K562 (cell line): ENCODE measurements around the gene DTX3. TPM values are rescaled to one million over a fixed set of nuclear protein-coding genes. Genes with fewer than 3 reads are reported as not detected.

Source experiments
- FOXJ2 ChIP-seq: fragments of 200-800 bp; sonication (Bioruptor generic); IDR thresholded peaks from 2 replicates; pipeline ENCODE4 v1.6.1; 2016; ENCODE audit warnings: missing genetic modification characterization, missing compliant biosample characterization
- HNRNPK ChIP-seq: fragments of 200-400 bp; formaldehyde crosslinking; IDR thresholded peaks from one replicate; pipeline ENCODE4 v1.6.1; 2018; ENCODE audit warnings: mild to moderate bottlenecking, low read depth, low read length; ENCODE audit not compliant: poor library complexity, severe bottlenecking
- JUND ChIP-seq, 2 experiments: IDR thresholded peaks; 2 replicates in 1 of 2; 3 replicates in 1 of 2; pipeline ENCODE4 v1.6.1; 2011; ENCODE audit warnings: borderline replicate concordance in 2 of 2, low read depth in 2 of 2, low read length in 2 of 2, improper control_type of control experiment in 1 of 2, missing biosample characterization in 1 of 2, missing genetic modification characterization in 1 of 2, missing genetic modification reagents in 1 of 2
- KLF6 ChIP-seq: fragments of 250-450 bp; sonication (Bioruptor Pico); IDR thresholded peaks from 2 replicates; pipeline ENCODE4 v1.4.0; 2020; ENCODE audit warnings: mild to moderate bottlenecking, moderate library complexity, borderline replicate concordance
- PCBP1 ChIP-seq: fragments of 200-400 bp; formaldehyde crosslinking; IDR thresholded peaks from 2 replicates; pipeline ENCODE4 v1.6.1; 2018; ENCODE audit warnings: mild to moderate bottlenecking, low read depth, low read length; ENCODE audit not compliant: poor library complexity, severe bottlenecking
- PHB ChIP-seq: fragments of 250-450 bp; sonication (Bioruptor Pico); IDR thresholded peaks from 2 replicates; pipeline ENCODE4 v1.5.0; 2021
- PRPF4 ChIP-seq: fragments of 200-400 bp; formaldehyde crosslinking; IDR thresholded peaks from one replicate; pipeline ENCODE4 v1.6.1; 2017; ENCODE audit warnings: low read length, low read depth, mild to moderate bottlenecking; ENCODE audit not compliant: insufficient read depth, poor library complexity, severe bottlenecking
- RB1 ChIP-seq: fragments of 450-650 bp; IDR thresholded peaks from 2 replicates; pipeline ENCODE4 v1.6.1; 2017; ENCODE audit warnings: low read depth, mild to moderate bottlenecking
- RFX1 ChIP-seq: fragments of 450-650 bp; IDR thresholded peaks from 2 replicates; pipeline ENCODE4 v1.6.1; 2016; ENCODE audit warnings: mild to moderate bottlenecking, moderate library complexity
- SETDB1 ChIP-seq: IDR thresholded peaks from one replicate; pipeline ENCODE4 v1.6.1; 2012; ENCODE audit warnings: low read length, control low read depth, inconsistent platforms
- TBL1XR1 ChIP-seq, 2 experiments: IDR thresholded peaks; 2 replicates each; pipeline ENCODE4 v1.6.1; 2012; ENCODE audit warnings: improper control_type of control experiment in 2 of 2, low read length in 2 of 2, mild to moderate bottlenecking in 1 of 2
- TGIF2 ChIP-seq: sonication (generic); formaldehyde crosslinking; IDR thresholded peaks from 2 replicates; pipeline ENCODE4 v1.8.1; 2022; ENCODE audit warnings: mild to moderate bottlenecking, missing genetic modification reagents, moderate library complexity
- ZNF140 ChIP-seq: fragments of 250-450 bp; sonication (Bioruptor Pico); IDR thresholded peaks from 2 replicates; pipeline ENCODE4 v1.8.0; 2021; ENCODE audit warnings: moderate library complexity, mild to moderate bottlenecking, inconsistent platforms
- ZNF263 ChIP-seq: sonication (generic); formaldehyde crosslinking; IDR thresholded peaks from 2 replicates; pipeline ENCODE4 v1.8.0; 2022; ENCODE audit warnings: mild to moderate bottlenecking, missing genetic modification reagents, borderline replicate concordance
- polyA plus RNA-seq, 8 experiments: library from polyadenylated mRNA; depleted of rRNA in 4 of 8; stranded (reverse) in 5 of 8; unstranded in 3 of 8; fragments of >200 nt; fragmentation: Nextera tagmentation in 2 of 8; fragmentation: Illumina TruSeq in 1 of 8; extraction: Ambion mirVana in 2 of 8; extraction: Trizol in 1 of 8; gene quantifications; 2 replicates each; pipeline versions ENCODE4 v1.2.1 to v1.2.3, GENCODE V29; 2011 to 2014; ENCODE audit warnings: inconsistent platforms in 1 of 8, missing spikeins in 1 of 8
- total RNA-seq, 7 experiments: library from RNA; depleted of rRNA in 6 of 7; stranded (reverse); fragments of >200 nt in 6 of 7; fragmentation: Illumina TruSeq in 2 of 7; extraction: Trizol in 2 of 7; gene quantifications; 2 replicates each; pipeline versions ENCODE4 v1.2.1 to v1.2.3, GENCODE V29; 2011 to 2021; ENCODE audit warnings: low replicate concordance in 1 of 7
- TF ChIP-seq, protein P1 (sequence below): fragments of 250-450 bp; sonication (Bioruptor Pico); IDR thresholded peaks from 2 replicates; pipeline ENCODE4 v1.4.0; 2020; ENCODE audit warnings: mild to moderate bottlenecking, moderate library complexity
- TF ChIP-seq, protein P2 (sequence below): sonication (generic); formaldehyde crosslinking; IDR thresholded peaks from 2 replicates; pipeline ENCODE4 v1.8.1; 2023; ENCODE audit warnings: mild to moderate bottlenecking, missing genetic modification reagents
- TF ChIP-seq, protein P3 (sequence below): fragments of 250-450 bp; sonication (Bioruptor Pico); IDR thresholded peaks from 2 replicates; pipeline ENCODE4 v1.5.0; 2022; ENCODE audit warnings: mild to moderate bottlenecking
- TF ChIP-seq, protein P4 (sequence below): fragments of 250-450 bp; sonication (Bioruptor Pico); IDR thresholded peaks from 2 replicates; pipeline ENCODE4 v1.5.0; 2021

The DTX3 gene
- total and polyA plus RNA-seq, 9 of the 15 experiments (the other 6 are each of a cell fraction or from before 2014, with no cell fraction given), result 0.03 to 0.09 (median 0.06) TPM; not detected in 6

DNA sequence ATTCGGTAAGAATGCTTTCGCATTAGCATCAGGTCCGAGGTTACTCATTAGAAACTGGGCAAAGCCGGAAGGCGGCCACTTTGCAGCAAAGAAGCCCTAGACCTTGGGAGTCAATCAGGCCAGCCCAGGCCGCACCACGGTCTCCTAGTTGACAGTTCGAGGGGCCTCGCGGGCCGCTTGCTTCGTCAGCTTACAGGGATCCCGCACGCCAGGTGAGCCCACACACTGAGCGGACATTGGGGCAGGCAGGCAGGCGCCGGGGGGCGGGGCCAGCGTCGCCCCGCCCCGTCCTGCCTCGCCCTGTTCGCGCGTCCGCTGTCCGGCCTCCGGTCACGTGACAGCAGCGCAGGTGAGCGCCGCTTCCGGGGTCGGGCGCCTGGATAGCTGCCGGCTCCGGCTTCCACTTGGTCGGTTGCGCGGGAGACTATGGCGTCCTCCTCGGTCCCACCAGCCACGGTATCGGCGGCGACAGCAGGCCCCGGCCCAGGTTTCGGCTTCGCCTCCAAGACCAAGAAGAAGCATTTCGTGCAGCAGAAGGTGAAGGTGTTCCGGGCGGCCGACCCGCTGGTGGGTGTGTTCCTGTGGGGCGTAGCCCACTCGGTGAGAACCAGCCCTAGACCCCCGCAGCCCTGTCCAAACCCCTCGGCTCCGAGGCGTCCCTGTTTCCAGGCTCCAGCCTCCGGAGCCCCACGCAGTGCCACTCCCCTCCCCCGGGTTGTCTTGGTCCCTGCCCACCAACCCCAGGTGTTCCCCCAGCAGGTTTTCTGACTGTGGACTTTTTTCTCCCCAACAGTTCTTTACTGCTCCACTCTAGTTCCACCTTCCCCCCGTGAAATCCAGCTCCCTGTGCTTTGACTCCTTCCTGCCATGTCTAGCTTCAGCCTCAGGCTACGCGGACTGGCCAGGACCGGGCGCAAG, 13.5 kb upstream of the DTX3 start, which contains the start of gene PIP4K2C (continued):
- TF ChIP-seq, protein P1, sequence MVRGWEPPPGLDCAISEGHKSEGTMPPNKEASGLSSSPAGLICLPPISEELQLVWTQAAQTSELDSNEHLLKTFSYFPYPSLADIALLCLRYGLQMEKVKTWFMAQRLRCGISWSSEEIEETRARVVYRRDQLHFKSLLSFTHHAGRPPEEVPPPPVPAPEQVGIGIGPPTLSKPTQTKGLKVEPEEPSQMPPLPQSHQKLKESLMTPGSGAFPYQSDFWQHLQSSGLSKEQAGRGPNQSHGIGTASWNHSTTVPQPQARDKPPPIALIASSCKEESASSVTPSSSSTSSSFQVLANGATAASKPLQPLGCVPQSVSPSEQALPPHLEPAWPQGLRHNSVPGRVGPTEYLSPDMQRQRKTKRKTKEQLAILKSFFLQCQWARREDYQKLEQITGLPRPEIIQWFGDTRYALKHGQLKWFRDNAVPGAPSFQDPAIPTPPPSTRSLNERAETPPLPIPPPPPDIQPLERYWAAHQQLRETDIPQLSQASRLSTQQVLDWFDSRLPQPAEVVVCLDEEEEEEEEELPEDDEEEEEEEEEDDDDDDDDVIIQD (CRISPR knock-in tag), result no peak
- no peak for TF ChIP-seq FOXJ2 (tag)
- TF ChIP-seq PHB, result no peak
- no peak for TF ChIP-seq HNRNPK
- TF ChIP-seq TGIF2 (CRISPR knock-in tag), result no peak
- TF ChIP-seq, protein P2, sequence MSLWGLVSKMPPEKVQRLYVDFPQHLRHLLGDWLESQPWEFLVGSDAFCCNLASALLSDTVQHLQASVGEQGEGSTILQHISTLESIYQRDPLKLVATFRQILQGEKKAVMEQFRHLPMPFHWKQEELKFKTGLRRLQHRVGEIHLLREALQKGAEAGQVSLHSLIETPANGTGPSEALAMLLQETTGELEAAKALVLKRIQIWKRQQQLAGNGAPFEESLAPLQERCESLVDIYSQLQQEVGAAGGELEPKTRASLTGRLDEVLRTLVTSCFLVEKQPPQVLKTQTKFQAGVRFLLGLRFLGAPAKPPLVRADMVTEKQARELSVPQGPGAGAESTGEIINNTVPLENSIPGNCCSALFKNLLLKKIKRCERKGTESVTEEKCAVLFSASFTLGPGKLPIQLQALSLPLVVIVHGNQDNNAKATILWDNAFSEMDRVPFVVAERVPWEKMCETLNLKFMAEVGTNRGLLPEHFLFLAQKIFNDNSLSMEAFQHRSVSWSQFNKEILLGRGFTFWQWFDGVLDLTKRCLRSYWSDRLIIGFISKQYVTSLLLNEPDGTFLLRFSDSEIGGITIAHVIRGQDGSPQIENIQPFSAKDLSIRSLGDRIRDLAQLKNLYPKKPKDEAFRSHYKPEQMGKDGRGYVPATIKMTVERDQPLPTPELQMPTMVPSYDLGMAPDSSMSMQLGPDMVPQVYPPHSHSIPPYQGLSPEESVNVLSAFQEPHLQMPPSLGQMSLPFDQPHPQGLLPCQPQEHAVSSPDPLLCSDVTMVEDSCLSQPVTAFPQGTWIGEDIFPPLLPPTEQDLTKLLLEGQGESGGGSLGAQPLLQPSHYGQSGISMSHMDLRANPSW (CRISPR knock-in tag), result no peak
- TF ChIP-seq ZNF263 (CRISPR knock-in tag), result no peak
- TF ChIP-seq RB1, result peak; percentile 84; the same call in 1 of the 2 replicates
- TF ChIP-seq SETDB1, result no peak
- no peak for TF ChIP-seq RFX1
- TF ChIP-seq PCBP1, result no peak
- TF ChIP-seq, protein P3, sequence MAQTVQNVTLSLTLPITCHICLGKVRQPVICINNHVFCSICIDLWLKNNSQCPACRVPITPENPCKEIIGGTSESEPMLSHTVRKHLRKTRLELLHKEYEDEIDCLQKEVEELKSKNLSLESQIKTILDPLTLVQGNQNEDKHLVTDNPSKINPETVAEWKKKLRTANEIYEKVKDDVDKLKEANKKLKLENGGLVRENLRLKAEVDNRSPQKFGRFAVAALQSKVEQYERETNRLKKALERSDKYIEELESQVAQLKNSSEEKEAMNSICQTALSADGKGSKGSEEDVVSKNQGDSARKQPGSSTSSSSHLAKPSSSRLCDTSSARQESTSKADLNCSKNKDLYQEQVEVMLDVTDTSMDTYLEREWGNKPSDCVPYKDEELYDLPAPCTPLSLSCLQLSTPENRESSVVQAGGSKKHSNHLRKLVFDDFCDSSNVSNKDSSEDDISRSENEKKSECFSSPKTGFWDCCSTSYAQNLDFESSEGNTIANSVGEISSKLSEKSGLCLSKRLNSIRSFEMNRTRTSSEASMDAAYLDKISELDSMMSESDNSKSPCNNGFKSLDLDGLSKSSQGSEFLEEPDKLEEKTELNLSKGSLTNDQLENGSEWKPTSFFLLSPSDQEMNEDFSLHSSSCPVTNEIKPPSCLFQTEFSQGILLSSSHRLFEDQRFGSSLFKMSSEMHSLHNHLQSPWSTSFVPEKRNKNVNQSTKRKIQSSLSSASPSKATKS (CRISPR knock-in tag), result no peak
- 0 out of 2 replicates have a peak, but pooled peaks have one; percentile 7 for TF ChIP-seq KLF6 (CRISPR knock-in tag)
- no peak for TF ChIP-seq ZNF140 (CRISPR knock-in tag)
- no peak for TF ChIP-seq TBL1XR1 (IDR thresholded peaks at IDR 0.05; ENCODE audit: low read length in 2 of 2)
- no peak for TF ChIP-seq PRPF4
- no peak for TF ChIP-seq JUND (IDR thresholded peaks at IDR 0.05; ENCODE audit: borderline replicate concordance, low read depth, low read length)
- no peak for TF ChIP-seq JUND (tag; IDR thresholded peaks at IDR 0.05; ENCODE audit: borderline replicate concordance, low read depth, low read length)
- TF ChIP-seq, protein P4, sequence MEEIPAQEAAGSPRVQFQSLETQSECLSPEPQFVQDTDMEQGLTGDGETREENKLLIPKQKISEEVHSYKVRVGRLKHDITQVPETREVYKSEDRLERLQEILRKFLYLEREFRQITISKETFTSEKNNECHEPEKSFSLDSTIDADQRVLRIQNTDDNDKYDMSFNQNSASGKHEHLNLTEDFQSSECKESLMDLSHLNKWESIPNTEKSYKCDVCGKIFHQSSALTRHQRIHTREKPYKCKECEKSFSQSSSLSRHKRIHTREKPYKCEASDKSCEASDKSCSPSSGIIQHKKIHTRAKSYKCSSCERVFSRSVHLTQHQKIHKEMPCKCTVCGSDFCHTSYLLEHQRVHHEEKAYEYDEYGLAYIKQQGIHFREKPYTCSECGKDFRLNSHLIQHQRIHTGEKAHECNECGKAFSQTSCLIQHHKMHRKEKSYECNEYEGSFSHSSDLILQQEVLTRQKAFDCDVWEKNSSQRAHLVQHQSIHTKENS (CRISPR knock-in tag), result no peak
